ENCODE data around the gene PLCB1.
"Not testable (repeated sequence)": the region's sequence is repeated elsewhere in the genome, so short reads cannot be mapped to it uniquely, and the experiment has no call there.

Gene PLCB1

GRCh38 chr20:8844179-8844578, 712.1 kb downstream of the PLCB1 start:
- no peak for DNase-seq (ENCODE audit: low read depth)
- no peak overlapping the region for H3K4me3 ChIP-seq (ENCODE audit: low read depth, low read length)
- TF ChIP-seq POLR2A (IDR thresholded peaks at IDR 0.05; ENCODE audit: extremely low read depth, insufficient read length) = no peak
- no peak for TF ChIP-seq MAX (IDR thresholded peaks at IDR 0.05; ENCODE audit: low read depth, low read length)
- TF ChIP-seq MYC (IDR thresholded peaks at IDR 0.05; ENCODE audit: low read depth, low read length) = no peak
- TF ChIP-seq CTCF (IDR thresholded peaks at IDR 0.05; ENCODE audit: low read depth, low read length) = no peak

GRCh38 chr20:8849990-8850389, 717.9 kb downstream of the PLCB1 start:
- H3K4me3 ChIP-seq (ENCODE audit: low read depth, low read length) = no peak overlapping the region
- no peak for TF ChIP-seq POLR2A (IDR thresholded peaks at IDR 0.05; ENCODE audit: extremely low read depth, insufficient read length)
- no peak for TF ChIP-seq CTCF (IDR thresholded peaks at IDR 0.05; ENCODE audit: low read depth, low read length)
- TF ChIP-seq MAX (IDR thresholded peaks at IDR 0.05; ENCODE audit: low read depth, low read length) = no peak
- no peak for TF ChIP-seq MYC (IDR thresholded peaks at IDR 0.05; ENCODE audit: low read depth, low read length)
- no peak for DNase-seq (ENCODE audit: low read depth)

GRCh38 chr20:8851446-8851845, 719.4 kb downstream of the PLCB1 start:
- TF ChIP-seq CTCF (IDR thresholded peaks at IDR 0.05; ENCODE audit: low read depth, low read length) = no peak
- TF ChIP-seq MYC (IDR thresholded peaks at IDR 0.05; ENCODE audit: low read depth, low read length) = no peak
- no peak for TF ChIP-seq MAX (IDR thresholded peaks at IDR 0.05; ENCODE audit: low read depth, low read length)
- no peak for TF ChIP-seq POLR2A (IDR thresholded peaks at IDR 0.05; ENCODE audit: extremely low read depth, insufficient read length)
- no peak for DNase-seq (ENCODE audit: low read depth)
- no peak overlapping the region for H3K4me3 ChIP-seq (ENCODE audit: low read depth, low read length)

GRCh38 chr20:8851919-8852318, 719.9 kb downstream of the PLCB1 start:
- not testable (repeated sequence) for DNase-seq (ENCODE audit: low read depth); H3K4me3 ChIP-seq (ENCODE audit: low read depth, low read length)

GRCh38 chr20:8853211-8853610, 721.1 kb downstream of the PLCB1 start:
- DNase-seq (ENCODE audit: low read depth); H3K4me3 ChIP-seq (ENCODE audit: low read depth, low read length): not testable (repeated sequence)

- peak; percentile 64 for DNase-seq (ENCODE audit: low read depth)
- TF ChIP-seq MYC (IDR thresholded peaks at IDR 0.05; ENCODE audit: low read depth, low read length) = no peak
- TF ChIP-seq MAX (IDR thresholded peaks at IDR 0.05; ENCODE audit: low read depth, low read length) = no peak
- TF ChIP-seq CTCF (IDR thresholded peaks at IDR 0.05; ENCODE audit: low read depth, low read length) = peak; percentile 85
- H3K4me3 ChIP-seq (ENCODE audit: low read depth, low read length) = no peak overlapping the region
Observed at GRCh38 chr20:8853805-8854338, 721.8 kb downstream of the PLCB1 start.

- DNase-seq (ENCODE audit: low read depth) = no peak
- TF ChIP-seq CTCF (IDR thresholded peaks at IDR 0.05; ENCODE audit: low read depth, low read length) (no peak), MYC (IDR thresholded peaks at IDR 0.05; ENCODE audit: low read depth, low read length) (no peak), POLR2A (IDR thresholded peaks at IDR 0.05; ENCODE audit: extremely low read depth, insufficient read length) (no peak), MAX (IDR thresholded peaks at IDR 0.05; ENCODE audit: low read depth, low read length) (no peak)
- no peak overlapping the region for H3K4me3 ChIP-seq (ENCODE audit: low read depth, low read length)
Observed at GRCh38 chr20:8854571-8854970, 722.5 kb downstream of the PLCB1 start.
